ENCODE data around the gene TRMT5.

- TF ChIP-seq CTCF (IDR thresholded peaks at IDR 0.05) (no peak), POLR2A (IDR thresholded peaks at IDR 0.05) (no peak)
These were observed 10.7 kb downstream of the TRMT5 start for GRCh38 chr14:60970146-60970545.

All from uterus (tissue), 2 donors.